T follicular helper cell (primary cell): Measurements from ENCODE around the gene LIAS.

ENCODE experiments used
- DNase-seq: peaks from one replicate; pipeline ENCODE4 v3.0.0-alpha.2; 2020; ENCODE audit warnings: low read depth

LIAS gene

GRCh38 chr4:39528061-39528465, 69.2 kb downstream of the LIAS start:
- no peak for DNase-seq
